HT-29 (cell line): ENCODE data around the gene HLA-A. TPM values are rescaled to one million over a fixed set of nuclear protein-coding genes. Genes with fewer than 3 reads are reported as not detected.

ENCODE experiments used
- DNase-seq: peaks from one replicate; pipeline ENCODE4 v3.0.0-alpha.2; 2015; ENCODE audit warnings: low spot score
- small RNA-seq: library from RNA; depleted of rRNA; stranded (forward); fragments of <200 nt; gene quantifications from one replicate; pipeline ENCODE3, GENCODE V24; 2014
- total RNA-seq: library from RNA; depleted of rRNA; stranded (reverse); fragments of >200 nt; shearing (Covaris generic); gene quantifications from 2 replicates; pipeline ENCODE4 v1.2.3, GENCODE V29; 2014; rRNA removed

The HLA-A gene
- total RNA-seq, 1 experiment from 2014 or later, result 856 TPM

- DNase-seq, result no peak
These were observed 43.9 kb downstream of the HLA-A start for GRCh38 chr6:29986179-29986781.

- DNase-seq, result no peak
These were observed 46.9 kb downstream of the HLA-A start for GRCh38 chr6:29989211-29989610.

GRCh38 chr6:29990931-29991330, 48.6 kb downstream of the HLA-A start:
- DNase-seq, result no peak

GRCh38 chr6:29992807-29993206, 50.5 kb downstream of the HLA-A start:
- DNase-seq, result no peak

GRCh38 chr6:29994826-29995225, 52.5 kb downstream of the HLA-A start:
- no peak for DNase-seq

- no peak for DNase-seq
These were observed 53.0 kb downstream of the HLA-A start for GRCh38 chr6:29995340-29995777.

Small RNAs within 50 kb of the gene (small RNA-seq; reads per million reads assigned to genes)
- gene HLA-U, result not detected

Other genes with a start within 250 kb of the HLA-A start
- gene HLA-F, start 219.1 kb upstream of the HLA-A start, total RNA-seq, result 10.9 and 15.5 TPM in 2 replicates
- gene HLA-G, start 114.7 kb upstream of the HLA-A start, total RNA-seq, result 0.56 TPM in 1 of 2 replicates, not detected in the other
- 31.1 and 45.0 TPM in 2 replicates for gene POLR1H, start 118.7 kb downstream of the HLA-A start, total RNA-seq
- 44.2 and 49.3 TPM in 2 replicates for gene PPP1R11, start 124.7 kb downstream of the HLA-A start, total RNA-seq
- gene RNF39, start 133.2 kb downstream of the HLA-A start, total RNA-seq, result 3.8 and 6.5 TPM in 2 replicates
- 112 and 119 TPM in 2 replicates for gene TRIM31, start 170.6 kb downstream of the HLA-A start, total RNA-seq
- gene TRIM40, start 193.6 kb downstream of the HLA-A start, total RNA-seq, result not detected in 2 replicates
- gene TRIM10, start 218.7 kb downstream of the HLA-A start, total RNA-seq, result 1.2 and 2.1 TPM in 2 replicates
- gene TRIM15, start 221.0 kb downstream of the HLA-A start, total RNA-seq, result 13.3 and 15.1 TPM in 2 replicates